ENCODE results near the gene HAGHL.
"Not testable (repeated sequence)": the region's sequence is repeated elsewhere in the genome, so short reads cannot be mapped to it uniquely, and the experiment has no call there.

Gene HAGHL

GRCh38 chr16:775236-775796 is 48.4 kb downstream of the HAGHL start:
- Histone ChIP-seq H3K4me2 (ENCODE audit: low read depth, low read length, poor library complexity, severe bottlenecking) (no peak overlapping the region), H2AFZ (ENCODE audit: low read length) (no peak overlapping the region), H3K36me3 (ENCODE audit: insufficient read depth, low read length) (no peaks in the 10 kb centered on the region), H3K79me2 (ENCODE audit: insufficient read depth, low read length) (no peaks in the 10 kb centered on the region), H3K9me2 (replicated peaks; ENCODE audit: low read depth, low read length) (no peaks in the 10 kb centered on the region), H4K20me1 (ENCODE audit: insufficient read depth, low read length, poor library complexity, severe bottlenecking) (no peaks in the 10 kb centered on the region), H3K4me3 (ENCODE audit: low read length, poor library complexity, severe bottlenecking) (no peak overlapping the region), H3K27me3 (ENCODE audit: insufficient read depth, low read length, poor library complexity, severe bottlenecking) (no peaks in the 10 kb centered on the region), H3F3A (ENCODE audit: low read depth) (no peaks in the 10 kb centered on the region), H3K4me1 (ENCODE audit: insufficient read depth, low read length, poor library complexity, severe bottlenecking) (no peaks in the 10 kb centered on the region), H3K9ac (ENCODE audit: low read depth, low read length, poor library complexity, severe bottlenecking) (no peak overlapping the region), H3K9me3 (ENCODE audit: insufficient read depth, low read depth, low read length) (no peaks in the 10 kb centered on the region)
- no peak for TF ChIP-seq EZH2phosphoT487 (IDR thresholded peaks at IDR 0.05; ENCODE audit: borderline replicate concordance)
- TF ChIP-seq, protein P1, sequence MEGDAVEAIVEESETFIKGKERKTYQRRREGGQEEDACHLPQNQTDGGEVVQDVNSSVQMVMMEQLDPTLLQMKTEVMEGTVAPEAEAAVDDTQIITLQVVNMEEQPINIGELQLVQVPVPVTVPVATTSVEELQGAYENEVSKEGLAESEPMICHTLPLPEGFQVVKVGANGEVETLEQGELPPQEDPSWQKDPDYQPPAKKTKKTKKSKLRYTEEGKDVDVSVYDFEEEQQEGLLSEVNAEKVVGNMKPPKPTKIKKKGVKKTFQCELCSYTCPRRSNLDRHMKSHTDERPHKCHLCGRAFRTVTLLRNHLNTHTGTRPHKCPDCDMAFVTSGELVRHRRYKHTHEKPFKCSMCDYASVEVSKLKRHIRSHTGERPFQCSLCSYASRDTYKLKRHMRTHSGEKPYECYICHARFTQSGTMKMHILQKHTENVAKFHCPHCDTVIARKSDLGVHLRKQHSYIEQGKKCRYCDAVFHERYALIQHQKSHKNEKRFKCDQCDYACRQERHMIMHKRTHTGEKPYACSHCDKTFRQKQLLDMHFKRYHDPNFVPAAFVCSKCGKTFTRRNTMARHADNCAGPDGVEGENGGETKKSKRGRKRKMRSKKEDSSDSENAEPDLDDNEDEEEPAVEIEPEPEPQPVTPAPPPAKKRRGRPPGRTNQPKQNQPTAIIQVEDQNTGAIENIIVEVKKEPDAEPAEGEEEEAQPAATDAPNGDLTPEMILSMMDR (conservative IDR thresholded peaks at IDR 0.05; ENCODE audit: low read length), result no peak

GRCh38 chr16:776298-776697 is 49.4 kb downstream of the HAGHL start:
- H4K20me1 ChIP-seq (ENCODE audit: insufficient read depth, low read length, poor library complexity, severe bottlenecking); H3K9me3 ChIP-seq (ENCODE audit: insufficient read depth, low read depth, low read length); H3K4me1 ChIP-seq (ENCODE audit: insufficient read depth, low read length, poor library complexity, severe bottlenecking); H2AFZ ChIP-seq (ENCODE audit: low read length); H3K36me3 ChIP-seq (ENCODE audit: insufficient read depth, low read length); H3K79me2 ChIP-seq (ENCODE audit: insufficient read depth, low read length); H3K4me2 ChIP-seq (ENCODE audit: low read depth, low read length, poor library complexity, severe bottlenecking); H3K4me3 ChIP-seq (ENCODE audit: low read length, poor library complexity, severe bottlenecking); H3K9ac ChIP-seq (ENCODE audit: low read depth, low read length, poor library complexity, severe bottlenecking); H3K27me3 ChIP-seq (ENCODE audit: insufficient read depth, low read length, poor library complexity, severe bottlenecking); H3F3A ChIP-seq (ENCODE audit: low read depth); H3K9me2 ChIP-seq (replicated peaks; ENCODE audit: low read depth, low read length): not testable (repeated sequence)

- TF ChIP-seq, protein P1 (conservative IDR thresholded peaks at IDR 0.05; ENCODE audit: low read length), result no peak
- TF ChIP-seq EZH2phosphoT487 (IDR thresholded peaks at IDR 0.05; ENCODE audit: borderline replicate concordance), result no peak
- no peaks in the 10 kb centered on the region for H3K79me2 ChIP-seq (ENCODE audit: insufficient read depth, low read length)
- no peaks in the 10 kb centered on the region for H3K9me3 ChIP-seq (ENCODE audit: insufficient read depth, low read depth, low read length)
- no peaks in the 10 kb centered on the region for H3K4me1 ChIP-seq (ENCODE audit: insufficient read depth, low read length, poor library complexity, severe bottlenecking)
- H3K27me3 ChIP-seq (ENCODE audit: insufficient read depth, low read length, poor library complexity, severe bottlenecking), result no peaks in the 10 kb centered on the region
- no peaks in the 10 kb centered on the region for H3F3A ChIP-seq (ENCODE audit: low read depth)
- H3K36me3 ChIP-seq (ENCODE audit: insufficient read depth, low read length), result no peaks in the 10 kb centered on the region
- no peak overlapping the region for H2AFZ ChIP-seq (ENCODE audit: low read length)
- H3K4me2 ChIP-seq (ENCODE audit: low read depth, low read length, poor library complexity, severe bottlenecking), result no peak overlapping the region
- H3K9me2 ChIP-seq (replicated peaks; ENCODE audit: low read depth, low read length), result no peaks in the 10 kb centered on the region
- H3K4me3 ChIP-seq (ENCODE audit: low read length, poor library complexity, severe bottlenecking), result no peak overlapping the region
- no peak overlapping the region for H3K9ac ChIP-seq (ENCODE audit: low read depth, low read length, poor library complexity, severe bottlenecking)
- H4K20me1 ChIP-seq (ENCODE audit: insufficient read depth, low read length, poor library complexity, severe bottlenecking), result no peaks in the 10 kb centered on the region
These were observed 49.9 kb downstream of the HAGHL start for GRCh38 chr16:776824-777223.

- H3K9me3 ChIP-seq (ENCODE audit: insufficient read depth, low read depth, low read length), result no peaks in the 10 kb centered on the region
- H3K4me3 ChIP-seq (ENCODE audit: low read length, poor library complexity, severe bottlenecking), result no peak overlapping the region
- no peaks in the 10 kb centered on the region for H3K36me3 ChIP-seq (ENCODE audit: insufficient read depth, low read length)
- H3K4me2 ChIP-seq (ENCODE audit: low read depth, low read length, poor library complexity, severe bottlenecking), result no peak overlapping the region
- H3K9ac ChIP-seq (ENCODE audit: low read depth, low read length, poor library complexity, severe bottlenecking), result no peak overlapping the region
- H3K79me2 ChIP-seq (ENCODE audit: insufficient read depth, low read length), result no peaks in the 10 kb centered on the region
- H3F3A ChIP-seq (ENCODE audit: low read depth), result no peaks in the 10 kb centered on the region
- H4K20me1 ChIP-seq (ENCODE audit: insufficient read depth, low read length, poor library complexity, severe bottlenecking), result no peaks in the 10 kb centered on the region
- no peaks in the 10 kb centered on the region for H3K27me3 ChIP-seq (ENCODE audit: insufficient read depth, low read length, poor library complexity, severe bottlenecking)
- no peak overlapping the region for H2AFZ ChIP-seq (ENCODE audit: low read length)
- H3K4me1 ChIP-seq (ENCODE audit: insufficient read depth, low read length, poor library complexity, severe bottlenecking), result no peaks in the 10 kb centered on the region
- no peaks in the 10 kb centered on the region for H3K9me2 ChIP-seq (replicated peaks; ENCODE audit: low read depth, low read length)
- TF ChIP-seq EZH2phosphoT487 (IDR thresholded peaks at IDR 0.05; ENCODE audit: borderline replicate concordance), result no peak
- TF ChIP-seq, protein P1 (conservative IDR thresholded peaks at IDR 0.05; ENCODE audit: low read length), result no peak
These were observed 50.9 kb downstream of the HAGHL start for GRCh38 chr16:777826-778225.

Data from Loucy (cell line).